Activated T-cell treated with anti-CD3 and anti-CD28 coated beads, Interleukin-2, amount 50 U/mL, for 48 hours (primary cell): Measurements from ENCODE around the gene SPIN3.
"Not testable (repeated sequence)": the region's sequence is repeated elsewhere in the genome, so short reads cannot be mapped to it uniquely, and the experiment has no call there.

Experiments used
- DNase-seq, 2 experiments: peaks; one replicate each; pipeline ENCODE4 v3.0.0-alpha.2; 2020

The SPIN3 gene

DNA sequence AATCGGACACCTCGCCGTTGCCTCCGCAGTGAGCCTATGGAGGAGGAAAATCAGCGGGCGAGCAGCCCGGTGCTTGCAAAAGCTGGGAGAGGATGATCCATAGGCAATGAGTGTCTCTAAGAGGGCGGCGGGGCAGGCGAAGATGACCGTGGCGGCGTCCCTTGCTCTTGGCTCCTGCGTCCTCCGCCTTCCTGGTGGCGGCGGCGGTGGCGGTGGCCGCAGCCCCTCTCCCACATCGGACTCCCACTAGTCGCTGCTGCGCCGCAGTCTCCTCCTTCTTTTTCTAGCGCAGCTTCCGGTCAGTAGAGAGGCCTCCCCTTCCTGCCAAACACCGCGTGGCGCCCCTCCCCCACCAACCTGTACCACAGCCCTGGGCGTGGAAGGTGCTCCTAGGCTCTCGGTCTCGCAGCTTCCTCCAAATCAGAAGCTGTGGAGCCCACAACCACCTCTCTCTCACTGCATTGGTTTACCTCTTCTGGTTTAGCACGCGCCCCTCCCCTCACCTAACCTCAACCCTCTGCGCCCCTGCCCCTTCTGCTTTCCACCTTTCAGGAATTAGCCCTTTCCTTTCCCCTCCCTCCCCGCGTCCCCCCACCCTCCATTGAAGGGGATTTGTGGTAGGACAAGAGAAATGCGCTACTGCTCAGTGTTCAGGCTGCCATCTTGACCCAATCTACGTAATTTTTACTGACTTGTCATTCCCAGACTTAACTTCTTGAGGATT lies at the start of gene SPIN3:
Gene SPIN3, minus strand, starts transcription at position 271 of the 724 bp plus-strand sequence. CDS start 594 bp downstream, outside the sequence.
- DNase-seq, result peak; percentile 74 to 76

DNA sequence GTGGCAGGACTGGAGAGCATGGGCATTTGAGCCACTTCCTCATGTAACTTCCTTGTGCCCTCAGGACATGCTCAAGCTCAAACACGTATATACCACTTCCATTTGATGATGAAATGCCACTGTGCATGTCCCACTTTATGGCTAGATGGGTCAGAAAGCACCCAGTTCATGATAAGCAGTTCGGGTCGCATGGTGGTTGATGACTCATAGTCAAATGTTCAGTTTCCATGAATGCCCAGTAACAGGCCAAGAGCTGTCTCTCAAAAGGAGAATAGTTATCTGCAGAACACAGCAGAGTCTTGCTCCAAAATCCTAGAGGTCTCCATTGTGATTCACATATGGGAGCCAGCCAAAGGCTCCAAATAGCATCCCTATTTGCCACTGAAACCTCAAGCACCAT lies 48.9 kb upstream of the SPIN3 start:
- DNase-seq, result no peak

DNA sequence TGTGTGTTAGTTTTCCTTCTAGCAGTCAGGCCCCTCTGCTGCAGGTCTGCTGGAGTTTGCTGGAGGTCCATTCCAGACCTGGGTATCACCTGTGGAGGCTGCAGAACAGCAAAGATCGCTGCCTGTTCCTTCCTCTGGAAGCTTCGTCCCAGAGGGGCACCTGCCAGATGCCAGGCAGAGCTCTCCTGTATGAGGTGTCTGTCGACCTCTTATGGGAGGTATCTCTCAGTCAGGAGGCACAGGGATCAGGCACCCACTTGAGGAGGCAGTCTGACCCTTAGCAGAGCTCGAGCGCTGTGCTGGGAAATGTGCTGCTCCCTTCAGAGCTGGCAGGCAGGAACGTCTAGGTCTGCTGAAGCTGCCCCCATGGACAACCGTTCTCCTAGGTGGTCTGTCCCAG lies 41.9 kb upstream of the SPIN3 start:
- DNase-seq, result not testable (repeated sequence)

DNA sequence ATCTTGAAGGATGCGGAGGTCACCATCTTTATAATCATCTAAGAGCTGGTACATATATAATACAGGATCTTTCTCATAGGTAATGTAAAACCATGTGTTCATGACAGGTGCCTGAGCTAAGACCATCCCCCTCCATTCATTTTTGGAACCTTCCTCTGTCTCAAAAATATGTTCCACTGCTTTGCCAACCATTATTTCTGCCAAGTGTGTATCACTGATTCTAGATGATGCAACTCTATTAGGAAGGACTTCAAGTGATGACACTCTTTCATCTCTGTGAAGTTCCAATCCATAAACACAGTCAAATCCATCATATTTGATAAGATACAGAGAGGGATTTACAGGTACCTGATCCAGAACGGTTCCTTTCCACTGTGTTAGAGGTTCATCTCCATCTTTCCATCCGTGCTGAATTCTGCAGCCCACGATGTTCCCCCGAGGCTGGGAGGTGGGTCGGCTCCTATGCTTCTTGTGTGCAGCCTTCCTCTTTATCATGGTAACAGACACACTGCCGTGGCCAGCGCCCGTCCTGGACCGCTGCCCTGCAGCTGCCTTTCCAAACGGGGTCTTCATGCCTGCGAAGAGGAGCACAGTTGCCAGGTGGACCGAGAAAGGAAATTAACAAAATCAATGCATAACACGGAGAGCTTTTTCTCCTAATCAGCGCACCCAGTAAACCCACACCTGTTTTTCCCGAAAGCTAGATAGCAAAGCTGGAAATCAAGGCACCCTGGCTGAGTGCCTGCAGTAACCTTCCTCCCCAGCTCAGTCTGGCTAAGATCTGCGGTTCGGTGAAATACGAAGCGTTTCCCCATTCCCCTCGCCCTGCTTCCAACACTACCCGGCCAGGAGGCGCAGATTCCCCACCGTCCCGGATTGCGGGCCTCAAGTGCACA lies 718 bp downstream of the SPIN3 start:
- DNase-seq, result peak in 1 of 2 experiments; percentile 22

DNA sequence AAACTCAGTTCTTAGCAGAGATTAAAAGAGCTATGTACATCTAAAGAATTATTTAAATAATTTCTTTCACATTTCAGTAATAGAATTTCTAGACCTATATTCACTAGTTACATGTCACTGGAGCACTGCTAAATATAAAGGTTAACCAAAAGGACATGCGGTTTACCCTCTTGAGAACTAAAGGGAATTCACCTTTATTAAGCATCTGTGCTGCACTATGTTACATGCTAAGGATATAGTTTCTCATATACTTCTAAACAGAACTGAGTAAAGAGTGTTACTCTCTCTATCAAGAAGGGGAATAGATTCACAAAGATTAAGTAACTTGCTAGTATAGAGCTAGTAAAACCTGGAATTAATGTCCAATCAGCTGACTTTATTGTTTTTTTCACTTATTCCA lies 7.6 kb downstream of the SPIN3 start:
- DNase-seq, result no peak

DNA sequence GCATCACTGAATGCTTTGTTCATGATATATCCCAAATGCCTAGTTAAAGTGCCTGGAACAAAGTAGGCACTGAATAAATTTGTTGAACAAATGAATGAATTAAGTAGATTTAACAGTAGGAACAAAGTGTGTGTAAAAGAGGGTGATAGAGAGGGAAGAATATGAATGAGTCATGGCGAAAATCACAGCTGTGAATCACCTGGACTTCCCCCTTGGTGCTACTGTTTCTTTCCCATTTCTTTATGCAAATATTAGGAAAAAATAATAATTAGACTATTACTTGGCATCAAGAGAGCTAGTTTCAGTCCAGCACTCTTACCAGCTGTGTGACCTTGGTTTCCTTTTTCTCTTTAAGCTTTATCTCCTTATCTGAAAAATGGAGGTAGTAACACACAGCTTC lies 9.2 kb downstream of the SPIN3 start:
- no peak for DNase-seq

DNA sequence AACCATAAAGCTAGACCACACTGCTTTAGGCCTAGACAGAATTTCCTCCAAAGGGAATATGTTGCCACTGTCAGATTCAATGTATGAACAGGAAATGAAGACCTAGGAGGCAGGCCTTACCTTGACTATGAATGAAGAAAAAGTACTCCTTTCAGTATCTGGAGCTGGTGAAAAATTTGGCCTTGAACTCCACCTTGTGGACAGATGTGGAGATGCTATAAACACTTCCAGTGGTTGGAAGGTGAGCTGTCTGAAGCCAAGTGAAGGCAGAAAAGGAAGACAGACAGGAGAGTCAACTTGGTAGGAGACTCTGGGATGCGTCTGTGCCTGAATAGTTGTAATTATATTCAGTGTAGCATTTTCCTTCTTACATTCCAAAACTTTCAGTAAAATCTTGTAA lies 17.2 kb downstream of the SPIN3 start:
- DNase-seq, result peak; percentile 32 to 49

DNA sequence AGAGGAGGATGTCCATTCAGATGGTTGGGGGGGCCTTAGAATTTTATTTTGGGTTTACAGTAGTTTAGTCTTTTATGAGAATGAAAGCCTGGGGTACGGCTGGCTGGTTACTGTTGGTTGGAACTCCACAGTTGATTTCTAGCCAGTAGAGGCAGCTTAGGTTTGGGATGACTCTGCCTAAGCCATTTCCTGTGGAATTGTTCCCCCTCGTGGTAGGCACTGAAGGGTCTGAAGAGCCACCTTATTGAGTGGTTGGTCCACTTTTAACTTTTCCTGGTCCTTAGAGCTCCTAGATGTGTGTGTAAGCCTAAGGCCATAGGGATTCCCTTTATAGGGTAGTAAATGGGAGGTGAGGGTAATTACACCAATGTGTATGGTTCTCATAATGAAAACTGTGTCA lies 19.7 kb downstream of the SPIN3 start:
- no peak for DNase-seq

DNA sequence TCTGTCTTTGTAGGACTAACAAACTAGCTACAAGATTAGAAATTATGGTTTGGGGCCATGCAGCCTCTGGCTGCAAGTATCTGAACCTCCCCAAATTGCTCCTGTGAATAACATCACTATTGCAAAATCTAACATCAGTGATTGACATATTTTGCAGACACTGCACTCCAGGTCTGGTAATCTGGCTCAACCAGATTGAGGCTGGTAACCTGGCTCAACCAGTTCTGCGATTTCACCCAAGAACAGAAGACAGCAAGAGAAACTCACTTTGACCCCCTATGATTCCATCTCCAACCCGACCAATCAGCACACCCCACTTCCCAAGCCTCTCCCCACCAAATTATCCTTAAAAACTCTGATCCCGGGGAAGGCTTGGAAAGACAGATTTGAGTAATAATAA lies 20.9 kb downstream of the SPIN3 start:
- no peak for DNase-seq

DNA sequence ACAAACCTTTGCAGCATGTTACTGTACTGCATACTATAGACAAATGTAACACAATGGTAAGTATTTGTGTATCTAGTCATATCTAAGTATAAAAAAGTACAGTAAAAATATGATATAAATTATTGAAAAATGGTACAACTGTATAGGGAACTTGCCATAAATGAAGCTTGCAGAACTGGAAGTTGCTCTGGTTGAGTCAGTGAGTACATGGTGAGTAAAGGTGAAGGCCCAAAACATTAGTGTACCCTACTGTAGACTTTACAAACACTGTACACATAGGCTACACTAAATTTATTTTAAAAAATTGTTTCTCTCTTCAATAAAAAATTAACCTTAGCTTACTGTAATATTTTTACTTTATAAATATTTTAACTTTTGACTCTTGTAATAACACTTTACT lies 25.8 kb downstream of the SPIN3 start:
- DNase-seq, result no peak

DNA sequence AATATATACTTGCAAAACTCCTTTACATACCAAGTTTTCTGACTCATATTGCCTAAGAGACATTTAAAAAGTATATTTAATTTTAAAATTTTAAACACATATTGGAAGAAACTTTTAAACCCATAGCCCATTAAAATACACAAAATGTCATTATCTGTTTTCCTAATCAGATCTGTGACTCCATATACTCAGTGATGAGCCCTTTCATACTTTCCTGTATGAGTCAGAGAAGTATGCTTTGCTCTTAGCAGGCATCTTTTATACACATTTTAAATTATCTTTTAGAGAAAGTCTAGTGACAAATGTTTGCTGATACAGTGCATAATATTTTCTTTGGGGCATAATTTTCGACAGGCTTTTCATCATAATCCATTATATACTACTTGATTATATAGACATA lies 26.4 kb downstream of the SPIN3 start:
- no peak for DNase-seq

DNA sequence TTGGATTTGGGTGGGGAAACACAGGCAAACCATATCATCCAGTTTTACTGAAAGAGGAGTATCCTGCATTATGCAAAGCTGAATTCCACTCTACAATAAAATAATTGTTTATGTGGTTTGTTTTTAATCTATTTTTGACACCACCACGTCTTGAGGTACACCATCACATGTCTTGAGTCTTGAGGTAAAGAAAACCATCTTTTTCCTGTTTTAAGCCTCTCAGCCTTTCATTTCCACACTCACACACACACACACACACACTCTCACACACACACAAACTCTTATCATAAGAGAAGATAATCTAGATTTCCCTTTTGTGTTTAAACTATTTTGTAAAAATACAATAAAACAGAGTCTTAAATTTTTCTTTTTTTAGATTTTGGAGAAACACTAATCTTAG lies 32.0 kb downstream of the SPIN3 start:
- DNase-seq, result no peak

DNA sequence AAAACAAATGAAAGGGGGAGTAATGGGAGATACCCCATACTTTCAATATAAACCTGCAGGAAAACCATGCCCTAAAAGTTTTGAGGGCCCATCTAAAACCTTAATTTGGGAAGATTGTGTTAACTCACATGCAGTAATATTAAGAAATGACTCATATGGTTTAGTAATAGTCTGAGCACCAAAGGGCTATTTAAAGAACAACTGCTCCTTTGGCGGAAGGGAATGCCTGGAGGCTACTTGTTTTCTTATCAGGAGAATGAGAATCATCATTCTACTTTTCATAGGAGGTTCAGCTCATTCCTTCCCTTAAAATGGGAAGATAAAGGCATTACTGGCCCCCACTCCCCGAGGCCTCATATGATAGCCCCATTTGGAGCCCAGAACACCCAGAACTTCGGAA lies 47.6 kb downstream of the SPIN3 start:
- no peak for DNase-seq

DNA sequence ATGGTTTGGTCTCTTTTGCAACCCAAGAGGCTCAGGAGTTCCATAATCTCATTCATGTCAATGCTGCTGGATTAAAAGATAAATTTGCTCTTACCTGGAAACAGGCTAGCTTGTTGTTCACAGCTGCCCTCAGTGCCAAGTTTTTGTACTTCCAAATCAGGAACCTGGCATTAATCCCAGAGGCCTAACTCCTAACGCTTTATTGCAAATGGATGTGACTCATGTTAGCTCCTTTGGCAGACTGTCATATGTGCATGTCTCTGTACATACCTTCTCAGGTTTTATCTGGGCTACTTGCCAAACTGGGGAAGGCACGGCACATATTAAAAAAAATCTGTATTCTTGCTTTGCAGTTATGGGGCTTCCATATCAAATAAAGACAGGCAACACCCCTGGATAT lies 49.1 kb downstream of the SPIN3 start:
- DNase-seq, result not testable (repeated sequence)

DNA sequence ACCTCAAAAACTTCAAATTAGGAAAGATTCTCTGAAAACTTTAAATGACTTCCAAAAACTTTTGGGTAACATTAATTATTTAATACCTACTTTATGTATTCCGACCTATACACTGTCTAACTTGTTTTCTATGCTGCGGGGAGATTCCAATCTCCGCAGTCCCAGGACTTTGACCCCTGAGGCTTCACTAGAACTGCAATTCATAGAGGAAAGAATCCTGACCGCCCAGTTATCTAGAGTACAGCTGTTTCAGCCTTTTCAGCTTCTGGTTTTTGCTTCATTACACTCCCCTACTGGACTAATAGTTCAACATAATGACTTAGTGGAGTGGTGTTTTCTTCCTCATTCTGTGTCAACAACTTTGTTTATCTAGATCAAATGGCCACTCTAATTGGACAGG lies 50.1 kb downstream of the SPIN3 start:
- not testable (repeated sequence) for DNase-seq

DNA sequence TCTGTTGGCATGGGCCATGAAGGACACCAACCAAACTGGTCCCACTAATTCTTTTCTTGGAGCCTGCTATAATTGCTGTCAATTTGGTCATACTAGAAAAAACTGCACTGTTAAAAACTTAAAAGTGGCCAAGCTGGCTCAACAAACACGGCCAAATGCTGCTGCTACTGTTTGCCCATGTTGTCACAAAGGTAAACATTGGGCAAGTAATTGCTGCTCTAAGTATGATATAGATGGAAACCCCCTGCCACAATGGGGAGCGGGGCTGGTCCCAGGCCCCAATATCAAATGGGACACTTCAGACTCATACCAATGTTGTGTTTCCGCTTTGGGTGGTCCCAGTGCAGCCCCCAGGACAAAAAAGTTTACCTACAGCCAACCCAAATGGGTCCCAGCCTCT lies 52.1 kb downstream of the SPIN3 start:
- no peak for DNase-seq
